ENCODE data around the gene MAP4K3.

The MAP4K3 gene

DNA sequence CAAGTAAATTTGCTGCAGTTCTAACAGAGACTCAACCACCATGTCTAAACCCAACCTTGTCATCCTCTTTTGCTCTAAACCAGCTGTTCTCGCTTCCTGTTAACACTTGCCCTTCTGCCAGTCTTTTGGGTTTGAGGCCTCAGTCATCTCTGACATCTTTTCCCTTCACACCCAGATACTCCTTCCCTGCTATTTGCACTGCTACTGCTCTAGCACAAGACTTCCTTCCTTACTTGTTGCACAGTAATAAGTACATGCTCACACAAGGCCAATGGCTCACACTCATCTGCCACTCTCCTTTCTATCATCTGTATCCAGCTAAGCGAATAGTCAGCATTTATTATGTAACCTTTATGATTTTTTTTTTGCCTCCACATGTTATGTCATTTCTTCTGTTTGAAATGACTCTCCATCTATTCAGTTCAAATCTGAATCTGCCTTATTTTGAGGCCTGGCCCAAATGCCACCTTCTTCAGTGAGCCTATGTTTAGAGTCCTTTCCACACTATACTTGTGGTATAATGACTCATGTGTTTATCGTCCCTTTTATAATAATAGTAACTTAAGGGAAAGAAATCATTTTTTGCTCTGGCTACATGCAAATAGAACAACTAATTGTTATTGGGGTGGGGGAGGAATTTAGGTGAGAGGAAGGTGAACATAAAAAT lies 170.8 kb downstream of the MAP4K3 start:
- in situ Hi-C loops (cut with MboI; ENCODE audit: low sequenced_read_pairs, unreplicated experiment), result no loop called here
- TF ChIP-seq, protein P1, sequence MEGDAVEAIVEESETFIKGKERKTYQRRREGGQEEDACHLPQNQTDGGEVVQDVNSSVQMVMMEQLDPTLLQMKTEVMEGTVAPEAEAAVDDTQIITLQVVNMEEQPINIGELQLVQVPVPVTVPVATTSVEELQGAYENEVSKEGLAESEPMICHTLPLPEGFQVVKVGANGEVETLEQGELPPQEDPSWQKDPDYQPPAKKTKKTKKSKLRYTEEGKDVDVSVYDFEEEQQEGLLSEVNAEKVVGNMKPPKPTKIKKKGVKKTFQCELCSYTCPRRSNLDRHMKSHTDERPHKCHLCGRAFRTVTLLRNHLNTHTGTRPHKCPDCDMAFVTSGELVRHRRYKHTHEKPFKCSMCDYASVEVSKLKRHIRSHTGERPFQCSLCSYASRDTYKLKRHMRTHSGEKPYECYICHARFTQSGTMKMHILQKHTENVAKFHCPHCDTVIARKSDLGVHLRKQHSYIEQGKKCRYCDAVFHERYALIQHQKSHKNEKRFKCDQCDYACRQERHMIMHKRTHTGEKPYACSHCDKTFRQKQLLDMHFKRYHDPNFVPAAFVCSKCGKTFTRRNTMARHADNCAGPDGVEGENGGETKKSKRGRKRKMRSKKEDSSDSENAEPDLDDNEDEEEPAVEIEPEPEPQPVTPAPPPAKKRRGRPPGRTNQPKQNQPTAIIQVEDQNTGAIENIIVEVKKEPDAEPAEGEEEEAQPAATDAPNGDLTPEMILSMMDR (IDR thresholded peaks at IDR 0.05; ENCODE audit: borderline replicate concordance, control extremely low read depth, extremely low read depth, insufficient read depth, missing control alignments), result no peak
- DNase-seq (ENCODE audit: low spot score), result peak; percentile 32

DNA sequence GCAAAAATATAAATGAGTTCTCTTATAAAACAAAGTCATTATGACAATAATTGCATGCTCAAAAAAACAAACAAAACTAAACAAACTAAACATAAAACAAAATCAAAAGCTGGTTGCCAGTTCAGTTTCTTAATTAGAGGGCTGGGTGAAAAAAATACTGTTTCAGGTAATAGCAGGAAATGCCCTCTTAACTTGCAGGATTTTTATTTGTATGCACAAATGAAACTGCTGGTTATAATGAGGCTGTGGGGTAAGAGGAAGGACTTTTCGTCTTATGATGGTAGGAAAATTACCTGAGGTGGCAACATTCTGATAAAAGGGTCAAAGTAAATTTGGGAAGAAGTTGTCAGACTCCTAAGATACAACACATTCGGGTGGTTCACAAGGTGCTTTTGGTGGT lies 171.8 kb downstream of the MAP4K3 start:
- TF ChIP-seq, protein P1 (IDR thresholded peaks at IDR 0.05; ENCODE audit: borderline replicate concordance, control extremely low read depth, extremely low read depth, insufficient read depth, missing control alignments), result no peak
- in situ Hi-C loops (cut with MboI; ENCODE audit: low sequenced_read_pairs, unreplicated experiment), result no loop called here
- no peak for DNase-seq (ENCODE audit: low spot score)

DNA sequence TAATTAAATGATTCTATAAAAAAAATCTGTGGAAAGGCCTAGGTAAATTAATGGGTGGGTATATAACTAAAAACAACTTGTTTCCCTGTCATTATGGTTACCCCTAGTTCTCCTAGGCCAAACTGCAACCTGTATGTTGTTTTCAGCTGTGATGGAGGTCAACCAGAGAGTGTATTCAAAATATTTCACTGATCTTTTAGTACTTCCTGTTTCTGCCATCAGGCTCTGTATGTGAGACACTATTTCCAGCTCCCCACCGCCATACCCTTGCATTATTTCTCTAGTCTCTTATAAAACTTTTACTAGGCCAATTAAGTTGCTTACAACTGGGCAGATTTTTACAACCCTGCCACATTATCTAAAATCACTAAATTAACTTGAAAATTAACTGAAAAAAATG lies 172.4 kb downstream of the MAP4K3 start:
- peak; percentile 59 for DNase-seq (ENCODE audit: low spot score)
- TF ChIP-seq, protein P1 (IDR thresholded peaks at IDR 0.05; ENCODE audit: borderline replicate concordance, control extremely low read depth, extremely low read depth, insufficient read depth, missing control alignments), result no peak
- in situ Hi-C loops (cut with MboI; ENCODE audit: low sequenced_read_pairs, unreplicated experiment), result no loop called here

DNA sequence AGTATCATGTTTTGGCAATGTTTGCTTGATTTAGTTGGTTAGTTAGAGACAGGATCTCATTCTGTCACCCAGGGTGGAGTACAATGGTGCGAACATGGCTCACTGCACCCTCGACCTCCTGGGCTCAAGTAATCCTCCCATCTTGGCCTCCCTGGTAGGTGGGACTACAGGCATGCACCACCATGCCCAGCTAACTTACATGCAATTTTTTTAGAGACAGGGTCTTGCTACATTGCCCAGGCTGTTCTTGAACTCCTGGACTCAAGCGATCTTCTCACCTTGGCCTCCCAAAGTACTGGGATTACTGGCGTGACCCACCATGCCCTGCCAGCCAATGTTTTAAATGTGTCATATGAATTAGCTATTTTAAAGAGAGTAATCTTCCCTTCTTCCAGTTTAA lies 177.0 kb downstream of the MAP4K3 start:
- no peak for DNase-seq (ENCODE audit: low spot score)
- in situ Hi-C loops (cut with MboI; ENCODE audit: low sequenced_read_pairs, unreplicated experiment), result no loop called here
- TF ChIP-seq, protein P1 (IDR thresholded peaks at IDR 0.05; ENCODE audit: borderline replicate concordance, control extremely low read depth, extremely low read depth, insufficient read depth, missing control alignments), result no peak

DNA sequence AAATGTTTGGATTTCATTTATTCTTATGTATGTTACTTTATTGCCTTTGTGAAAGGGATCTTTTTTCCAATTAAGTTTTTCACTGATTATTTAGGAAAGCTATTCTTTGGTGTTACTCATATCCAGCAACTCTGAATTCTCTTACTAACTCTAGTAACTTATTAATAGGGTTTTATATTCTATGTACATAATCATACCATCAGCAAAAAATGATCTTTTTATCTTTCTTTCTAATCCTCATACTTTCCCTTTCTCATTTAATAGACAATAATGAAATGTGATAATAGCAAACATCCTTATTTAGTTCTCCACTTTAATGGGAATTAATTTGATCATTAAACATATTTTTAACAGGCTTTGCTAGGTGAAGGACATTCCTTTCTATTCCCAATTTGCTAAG lies 181.0 kb downstream of the MAP4K3 start:
- no peak for DNase-seq (ENCODE audit: low spot score)
- TF ChIP-seq, protein P1 (IDR thresholded peaks at IDR 0.05; ENCODE audit: borderline replicate concordance, control extremely low read depth, extremely low read depth, insufficient read depth, missing control alignments), result no peak
- in situ Hi-C loops (cut with MboI; ENCODE audit: low sequenced_read_pairs, unreplicated experiment), result no loop called here

DNA sequence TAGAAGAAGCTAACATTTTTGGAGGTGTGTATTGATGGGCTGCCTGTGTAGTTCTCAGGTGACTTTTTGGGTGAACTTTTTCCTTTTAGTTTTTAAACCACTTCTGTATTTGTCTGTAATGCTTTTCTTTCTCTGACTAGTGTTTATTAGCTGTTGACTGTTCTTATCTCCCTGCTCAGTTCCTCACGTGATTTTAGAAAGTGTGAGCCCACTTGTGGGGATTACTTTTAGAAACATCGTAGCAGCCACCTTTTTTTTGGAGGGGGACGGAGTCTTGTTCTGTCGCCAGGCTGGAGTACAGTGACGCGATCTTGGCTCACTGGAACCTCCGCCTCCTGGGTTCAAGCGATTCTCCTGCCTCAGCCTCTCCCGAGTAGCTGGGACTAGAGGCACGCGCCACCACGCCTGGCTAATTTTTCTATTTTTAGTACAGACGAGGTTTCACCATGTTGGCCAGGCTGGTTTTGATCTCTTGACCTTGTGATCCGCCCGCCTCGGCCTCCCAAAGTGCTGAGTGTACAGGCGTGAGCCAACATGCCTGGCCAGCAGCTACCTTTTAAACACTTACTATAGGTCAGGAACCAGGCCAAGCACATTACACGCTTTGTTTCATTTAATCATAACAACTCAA lies 184.1 kb downstream of the MAP4K3 start:
- DNase-seq (ENCODE audit: low spot score), result no peak
- in situ Hi-C loops (cut with MboI; ENCODE audit: low sequenced_read_pairs, unreplicated experiment), result no loop called here
- TF ChIP-seq, protein P1 (IDR thresholded peaks at IDR 0.05; ENCODE audit: borderline replicate concordance, control extremely low read depth, extremely low read depth, insufficient read depth, missing control alignments), result no peak
